ENCODE data around the gene TMEM38B.
A peak's percentile ranks its signal among the peaks of the same experiment; 100 is the strongest.

Gene TMEM38B, protein sequence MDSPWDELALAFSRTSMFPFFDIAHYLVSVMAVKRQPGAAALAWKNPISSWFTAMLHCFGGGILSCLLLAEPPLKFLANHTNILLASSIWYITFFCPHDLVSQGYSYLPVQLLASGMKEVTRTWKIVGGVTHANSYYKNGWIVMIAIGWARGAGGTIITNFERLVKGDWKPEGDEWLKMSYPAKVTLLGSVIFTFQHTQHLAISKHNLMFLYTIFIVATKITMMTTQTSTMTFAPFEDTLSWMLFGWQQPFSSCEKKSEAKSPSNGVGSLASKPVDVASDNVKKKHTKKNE

DNA sequence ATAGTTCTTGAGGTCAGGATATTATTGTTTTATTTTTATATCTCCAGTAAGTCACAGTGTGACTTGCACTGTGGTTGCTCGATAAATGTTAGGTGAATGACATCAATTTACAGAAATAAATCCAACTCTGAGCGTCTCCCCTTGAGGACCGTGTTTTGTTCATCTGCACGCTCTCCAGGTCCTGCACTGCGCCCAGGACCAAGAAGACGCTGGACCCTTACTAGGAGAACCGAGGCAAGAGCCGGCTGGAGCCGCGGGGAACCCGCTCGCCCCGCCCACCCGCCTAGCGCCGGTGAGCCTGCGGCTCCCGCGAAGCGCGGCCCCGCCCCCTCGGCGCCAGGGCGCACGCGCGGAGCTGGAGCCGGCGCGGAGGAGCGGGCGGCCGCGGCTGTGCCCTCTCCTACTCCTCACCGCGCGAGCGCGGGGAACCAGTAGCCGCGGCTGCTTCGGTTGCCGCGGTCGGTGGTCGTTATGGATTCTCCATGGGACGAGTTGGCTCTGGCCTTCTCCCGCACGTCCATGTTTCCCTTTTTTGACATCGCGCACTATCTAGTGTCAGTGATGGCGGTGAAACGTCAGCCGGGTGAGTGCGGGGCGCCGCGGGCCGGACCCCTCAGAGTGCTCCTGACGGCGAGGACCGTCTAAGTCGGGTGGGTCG lies at the start of gene TMEM38B:
Gene TMEM38B, plus strand, starts transcription at position 352 of the 658 bp plus-strand sequence. Its CDS starts 120 bp downstream, at position 472.
- peak; percentile 82 for DNase-seq

DNA sequence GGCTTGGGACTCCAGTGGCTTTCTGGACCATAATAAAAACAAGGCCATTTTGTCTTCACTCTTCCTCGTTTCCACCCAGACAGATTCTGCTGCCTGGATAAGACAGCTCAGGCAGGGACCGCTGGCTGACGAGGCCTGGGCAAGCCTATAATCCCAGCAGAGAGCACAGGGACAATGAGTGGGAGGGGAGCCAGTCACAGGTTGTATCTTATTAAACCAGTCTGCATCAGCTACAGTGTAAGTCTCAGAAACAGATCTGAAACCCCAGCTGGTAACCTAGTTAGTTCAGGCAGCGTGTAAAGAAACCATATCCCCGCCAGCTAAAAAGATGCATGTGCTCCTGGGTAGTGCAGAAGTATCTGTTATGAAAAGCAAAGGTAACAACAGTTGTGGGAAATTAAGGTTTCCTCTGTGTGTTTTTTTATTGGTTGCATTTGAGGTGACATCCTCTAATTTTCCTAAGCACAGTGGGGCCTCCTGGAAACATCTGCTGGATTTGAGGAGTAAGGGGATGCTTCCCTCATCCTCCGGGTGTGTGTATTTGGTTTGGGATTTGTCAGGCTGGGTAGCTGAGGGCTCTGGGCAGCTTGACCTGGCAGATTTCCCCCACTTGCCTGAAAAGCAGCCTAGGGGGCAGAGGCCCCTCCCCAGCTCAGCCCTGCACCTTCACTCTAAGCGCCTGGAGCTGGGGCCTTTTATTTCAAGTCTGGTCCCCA lies 47.3 kb upstream of the TMEM38B start:
- DNase-seq: no peak

DNA sequence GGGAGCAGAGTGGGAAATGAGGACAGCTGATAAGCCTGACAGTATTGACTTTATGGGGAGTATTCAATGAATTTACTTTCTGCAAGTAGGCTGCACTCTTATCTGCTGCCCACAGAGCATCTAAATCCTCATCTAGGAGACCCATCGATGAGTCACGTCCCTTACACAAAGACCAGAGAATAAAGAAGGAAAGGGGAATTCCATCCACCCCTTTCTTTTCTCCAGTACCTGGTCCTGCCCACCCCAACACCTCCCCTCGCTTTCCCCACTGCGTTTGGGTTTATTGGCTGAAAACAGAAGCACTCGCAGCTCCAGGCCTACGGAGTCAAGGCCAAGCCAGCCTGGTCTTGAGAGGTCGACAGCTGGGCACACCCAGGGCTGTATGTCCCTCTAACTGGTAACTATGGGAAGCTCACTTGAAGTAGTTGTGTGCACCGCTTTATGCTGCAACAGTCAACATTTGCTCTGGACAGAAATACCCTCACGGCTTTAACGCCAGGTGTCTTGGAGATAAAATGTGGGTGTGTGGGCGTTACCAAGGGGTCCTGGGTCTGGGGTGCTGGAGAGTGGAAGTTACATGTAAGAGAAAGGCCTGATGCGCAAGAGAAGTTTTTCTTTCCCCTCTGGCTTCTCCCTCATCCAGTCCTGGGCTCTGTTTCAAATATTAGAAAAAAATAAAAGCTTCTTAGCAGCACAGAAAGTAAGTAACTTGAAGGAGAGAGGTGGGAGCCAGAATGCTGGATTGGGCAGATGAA lies 46.6 kb upstream of the TMEM38B start:
- no peak for DNase-seq

DNA sequence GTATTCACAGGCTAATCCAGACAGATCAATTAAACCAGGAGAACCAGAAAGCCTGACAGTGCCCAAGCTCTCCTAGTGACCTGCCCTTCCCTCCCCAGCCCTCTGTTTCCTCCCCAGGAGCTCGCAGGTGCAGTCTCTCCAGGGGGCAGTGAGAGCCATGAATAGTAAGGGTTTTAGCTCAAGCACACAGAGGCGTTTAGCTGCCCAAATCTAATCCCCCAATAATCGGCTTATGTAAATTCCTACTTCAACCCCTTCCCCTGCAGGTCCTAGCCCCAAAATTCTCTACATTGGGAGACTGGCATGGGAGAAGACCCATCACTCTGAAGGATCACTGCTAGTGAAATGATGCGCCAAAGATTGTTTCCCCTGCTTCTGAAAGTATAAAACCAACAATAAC lies 42.5 kb upstream of the TMEM38B start:
- DNase-seq: no peak

DNA sequence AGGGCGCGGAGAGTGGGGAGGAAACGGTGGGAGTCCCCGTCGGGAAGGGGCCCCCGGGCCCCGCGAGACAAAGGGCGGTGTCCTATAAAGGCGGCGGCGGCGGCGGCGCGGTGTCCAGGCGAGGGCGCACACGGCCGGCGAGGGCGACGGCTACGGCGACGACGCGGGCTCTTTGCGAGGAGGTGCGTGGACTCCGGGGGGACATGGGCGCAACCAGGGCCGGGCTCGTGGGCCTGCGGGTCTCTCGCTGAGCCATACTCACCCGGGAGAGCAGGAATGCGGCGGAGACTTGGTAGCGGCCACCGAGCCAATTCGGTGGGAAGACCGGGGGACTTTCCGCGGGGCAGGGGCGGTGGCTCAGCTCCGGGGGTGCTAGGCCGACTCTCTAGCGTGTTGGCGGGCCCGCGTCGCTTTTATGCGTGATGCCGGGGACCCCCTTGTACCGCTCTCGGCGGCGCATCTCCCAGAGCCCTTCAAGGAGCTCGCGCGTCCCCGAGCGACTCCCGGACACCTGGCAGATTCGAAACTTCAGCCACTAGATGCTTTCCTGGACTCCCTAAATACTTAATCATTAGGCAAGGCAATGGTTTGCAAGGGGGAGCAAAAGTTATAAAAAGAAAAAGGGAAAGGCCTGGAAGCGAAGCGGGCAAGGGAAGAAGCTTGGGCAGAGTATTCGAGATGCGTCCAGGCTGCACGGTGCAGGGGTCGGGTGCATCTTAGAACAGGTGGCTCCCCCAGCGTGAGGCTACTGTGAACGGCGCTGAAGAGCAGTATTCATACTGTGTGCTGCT lies 38.0 kb upstream of the TMEM38B start:
- peak; percentile 18 for DNase-seq

DNA sequence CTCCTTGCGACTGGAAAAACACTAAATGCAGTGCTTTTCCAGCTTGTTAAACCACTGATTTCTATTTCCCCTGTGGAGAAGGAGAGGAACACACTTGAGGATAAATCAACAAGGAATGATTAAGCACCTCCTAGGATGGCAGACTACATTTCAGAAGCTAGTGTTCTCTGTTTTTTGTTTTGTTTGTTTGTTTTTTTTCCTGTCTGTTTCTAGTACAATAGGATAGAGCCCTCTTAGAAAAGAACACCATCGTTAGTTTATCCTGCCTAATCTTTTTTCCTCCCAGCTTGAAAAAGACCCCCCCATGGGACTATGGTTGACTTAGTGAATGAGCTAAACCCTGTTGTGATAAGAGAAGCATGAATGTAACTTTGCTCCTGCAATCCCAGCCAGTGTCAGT lies 36.0 kb upstream of the TMEM38B start:
- DNase-seq: no peak

DNA sequence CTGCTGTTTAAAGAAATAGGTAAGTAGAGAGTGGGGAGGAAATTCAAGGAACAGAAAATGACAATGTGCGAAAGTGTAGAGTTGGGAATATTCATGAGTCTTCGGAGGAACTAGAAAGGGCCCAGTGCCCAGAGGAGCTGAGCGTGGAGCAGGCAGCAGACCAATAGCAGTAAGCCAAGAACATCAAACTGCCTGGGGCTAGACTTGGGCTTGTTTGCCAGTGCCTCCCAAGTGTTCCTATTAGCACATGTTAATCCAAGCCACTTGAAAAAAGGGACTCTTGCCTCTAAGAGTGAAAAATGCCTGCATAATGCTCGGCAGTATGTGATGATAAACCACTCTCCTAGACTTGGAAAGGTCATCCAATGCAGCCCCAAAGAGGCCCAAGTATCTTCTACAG lies 33.3 kb upstream of the TMEM38B start:
- no peak for DNase-seq

DNA sequence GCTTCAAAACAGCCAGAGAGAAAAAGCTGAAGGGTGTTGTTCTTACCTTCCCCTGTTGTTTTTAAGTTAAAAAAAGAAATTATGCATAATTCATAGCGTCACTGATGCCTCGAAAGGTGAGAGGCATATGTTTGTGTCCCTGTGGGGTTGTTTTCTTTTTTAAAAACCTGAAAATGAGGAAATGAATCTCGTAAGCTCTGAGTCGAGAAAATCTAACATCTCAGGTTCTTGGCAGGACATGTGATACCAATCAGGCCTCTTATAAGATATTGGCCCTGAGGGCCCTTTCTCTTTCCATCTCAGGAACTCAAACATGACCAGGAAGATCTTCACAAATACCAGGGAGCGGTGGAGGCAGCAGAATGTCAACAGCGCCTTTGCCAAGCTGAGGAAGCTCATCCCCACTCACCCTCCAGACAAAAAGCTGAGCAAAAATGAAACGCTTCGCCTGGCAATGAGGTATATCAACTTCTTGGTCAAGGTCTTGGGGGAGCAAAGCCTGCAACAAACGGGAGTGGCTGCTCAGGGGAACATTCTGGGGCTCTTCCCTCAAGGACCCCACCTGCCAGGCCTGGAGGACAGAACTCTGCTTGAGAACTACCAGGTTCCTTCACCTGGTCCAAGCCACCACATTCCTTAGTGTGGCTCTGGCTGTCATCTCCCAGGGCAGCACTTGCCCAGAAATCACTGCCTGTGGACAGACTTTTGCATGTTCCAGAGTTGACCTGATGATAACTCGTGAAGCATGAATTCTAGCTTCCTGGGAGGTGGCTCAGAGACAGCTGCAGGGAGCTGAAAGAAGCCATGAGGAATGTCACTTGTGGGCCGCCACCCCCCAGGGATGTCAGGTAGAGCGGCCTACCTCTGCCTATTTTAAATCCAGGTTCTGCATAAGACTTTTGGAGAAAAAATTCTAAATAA lies 31.9 kb upstream of the TMEM38B start, which contains the start of gene TAL2:
Gene TAL2, plus strand, starts transcription at position 274 of the 921 bp plus-strand sequence. Its CDS starts 40 bp downstream, at position 314.
- DNase-seq: no peak

DNA sequence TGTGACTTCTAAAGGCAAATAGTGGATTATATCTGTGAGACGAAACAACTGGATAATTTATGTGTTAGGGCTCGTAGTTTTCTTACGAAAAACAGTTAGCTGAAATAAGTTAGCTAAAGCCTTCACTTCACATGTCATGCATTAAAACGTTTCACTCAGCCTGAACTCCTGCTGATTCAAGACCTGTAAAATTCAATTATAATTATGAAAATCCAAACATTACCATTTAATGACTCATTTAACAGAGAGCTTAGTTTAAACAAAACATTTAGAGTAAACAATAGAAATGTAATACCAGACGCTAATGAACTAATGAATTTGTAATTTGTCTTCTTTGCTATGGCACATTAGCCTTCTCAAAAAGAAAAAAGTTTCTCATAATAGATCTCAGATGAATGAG lies 30.4 kb upstream of the TMEM38B start:
- DNase-seq: no peak

DNA sequence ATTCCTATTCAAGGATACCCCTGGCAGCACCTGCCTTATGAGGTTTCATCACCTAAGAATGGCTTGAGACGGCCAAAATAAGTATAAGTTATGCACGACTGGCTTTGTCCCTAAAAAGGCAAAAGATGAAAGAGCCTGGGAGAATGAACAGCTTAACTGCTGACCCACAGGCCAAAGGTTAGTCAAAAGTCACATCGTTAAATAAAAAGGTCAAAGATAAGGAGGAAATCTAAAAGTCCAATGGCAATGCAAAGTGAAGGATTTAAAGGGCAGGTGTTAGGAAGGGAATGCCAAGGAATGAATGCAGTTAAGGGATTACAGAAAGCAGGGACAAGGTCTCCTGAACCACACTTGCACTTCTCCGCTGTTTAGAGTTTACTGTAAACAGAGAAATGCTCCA lies 26.5 kb upstream of the TMEM38B start:
- DNase-seq: no peak

DNA sequence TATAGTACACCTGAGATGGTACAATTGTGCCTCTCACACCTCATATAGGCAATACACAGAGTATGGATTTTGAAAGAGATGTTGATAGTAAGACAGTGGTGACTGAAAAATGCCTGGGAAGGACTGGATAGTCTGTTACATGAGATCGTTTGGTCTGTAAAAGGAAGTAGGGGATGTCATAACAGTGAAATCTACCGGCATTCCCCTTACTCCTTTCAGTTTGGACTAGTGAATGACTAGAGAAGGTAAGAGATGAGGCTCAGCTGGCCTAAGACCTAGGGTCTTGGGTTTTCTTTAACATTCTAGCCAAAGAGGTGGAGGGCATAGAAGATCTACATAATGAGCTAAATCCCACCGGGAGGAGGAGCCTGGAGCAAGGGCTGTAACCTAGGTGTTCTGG lies 24.0 kb upstream of the TMEM38B start:
- no peak for DNase-seq

DNA sequence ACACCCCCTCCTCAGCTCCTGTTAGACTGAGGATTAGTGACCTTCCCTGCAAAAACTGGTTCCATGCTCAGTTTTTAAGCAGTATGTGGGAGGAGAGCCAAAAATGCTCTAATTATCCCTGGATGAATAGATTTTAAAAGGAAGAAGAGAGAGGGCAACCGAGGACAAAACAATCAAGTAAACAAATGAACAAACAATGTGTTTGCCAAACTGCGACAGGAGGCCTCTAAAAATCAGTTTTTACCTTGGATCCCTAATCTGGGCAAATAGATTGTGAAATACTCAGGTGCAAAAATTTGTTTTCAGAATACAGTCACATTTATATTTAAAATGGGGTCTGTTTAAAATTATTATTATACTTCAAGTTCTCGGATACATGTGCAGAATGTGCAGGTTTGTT lies 23.6 kb upstream of the TMEM38B start:
- DNase-seq: no peak

DNA sequence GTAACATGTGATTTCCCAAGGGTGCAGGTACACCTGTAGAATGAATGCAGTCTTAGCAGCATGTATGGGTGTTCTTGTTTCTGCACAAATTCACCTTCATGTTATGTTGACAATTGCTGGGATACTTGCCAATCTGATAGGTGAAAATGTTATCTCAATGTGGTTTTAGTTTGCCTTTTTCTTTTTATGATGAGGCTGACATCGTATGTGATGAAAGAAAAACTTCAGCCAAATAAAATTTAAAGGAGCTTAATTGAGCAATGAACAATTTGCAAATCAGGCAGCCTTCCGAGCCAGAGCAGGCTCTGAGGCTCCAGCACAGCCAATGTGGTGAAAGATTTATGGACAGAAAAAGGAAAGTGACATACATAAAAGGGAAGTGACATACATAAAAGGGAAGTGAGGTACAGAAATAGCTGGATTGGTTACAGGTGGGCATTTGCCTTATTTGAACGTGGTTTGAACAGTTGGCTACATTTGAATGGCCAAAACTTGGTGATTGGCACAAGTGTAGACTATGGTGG lies 21.6 kb upstream of the TMEM38B start:
- DNase-seq: no peak

DNA sequence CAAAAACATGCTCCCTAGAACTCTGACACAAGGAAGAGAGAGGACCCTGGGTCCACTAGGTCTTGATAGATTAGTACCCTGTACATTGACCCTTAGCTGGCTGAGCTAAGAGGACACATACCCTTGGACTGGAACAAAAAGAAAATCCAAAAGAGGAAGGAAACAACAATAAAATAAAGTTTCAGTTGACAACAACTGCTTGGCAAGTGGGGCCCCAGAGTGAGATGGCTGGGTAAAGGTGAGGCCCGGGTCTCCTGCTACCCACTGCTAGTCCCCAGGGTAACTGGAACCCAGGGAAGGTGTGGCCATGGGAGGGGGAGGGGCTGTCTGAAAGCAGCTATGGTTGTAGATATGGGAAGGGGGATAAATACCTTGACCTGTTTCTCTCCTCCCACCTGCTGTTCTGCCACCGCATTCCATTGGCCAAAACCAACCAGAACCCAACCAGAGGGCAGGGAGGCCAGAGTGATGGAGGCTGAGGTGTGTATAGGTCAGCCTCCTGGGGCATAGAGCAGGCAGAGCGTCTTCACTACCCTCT lies 20.4 kb upstream of the TMEM38B start:
- no peak for DNase-seq

DNA sequence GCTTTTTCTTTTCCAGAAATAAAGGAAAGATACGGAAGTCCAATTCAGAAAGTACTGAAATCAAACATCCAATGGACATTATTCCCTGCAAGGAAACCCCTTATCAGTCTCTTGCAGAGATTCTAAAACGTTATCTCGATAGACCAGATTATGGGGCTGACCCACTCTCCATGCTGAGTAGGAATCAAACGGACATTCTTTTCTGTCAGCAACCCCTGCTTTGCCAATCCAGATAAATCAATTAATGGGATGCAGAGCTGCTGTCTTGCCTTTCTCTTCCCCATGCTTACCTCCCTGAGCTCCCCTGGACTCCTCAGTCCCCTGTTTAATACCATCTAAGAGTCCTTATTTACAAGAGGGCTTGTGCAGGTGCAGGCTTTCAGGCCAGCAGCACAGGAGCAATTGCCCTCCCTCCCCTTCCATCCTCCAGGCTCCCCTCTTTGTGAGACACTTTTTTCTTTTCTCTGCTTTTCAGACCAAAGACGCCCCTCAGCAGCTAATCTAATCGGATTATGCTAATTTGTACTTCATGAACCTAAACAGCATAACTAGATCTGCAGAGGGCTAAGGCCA lies 17.9 kb upstream of the TMEM38B start:
- DNase-seq: no peak

DNA sequence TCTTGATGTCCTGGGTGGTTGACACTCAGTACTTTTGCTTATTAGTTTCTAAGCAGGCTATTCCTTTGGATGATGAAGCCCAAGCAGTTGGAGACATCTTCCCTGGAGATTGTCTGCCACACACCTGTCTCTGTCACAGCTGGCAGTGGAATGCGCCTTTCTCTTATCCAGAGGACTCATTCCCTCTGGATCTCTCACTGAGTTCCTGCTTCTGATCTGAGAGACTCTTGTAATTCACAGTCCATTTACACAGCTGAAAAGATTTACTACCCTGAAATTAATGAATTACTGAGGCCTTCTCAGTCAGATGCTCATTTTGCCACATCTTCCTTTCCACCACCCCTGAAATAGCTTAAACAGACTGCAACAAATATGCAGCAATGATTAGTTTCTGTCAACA lies 16.2 kb upstream of the TMEM38B start:
- no peak for DNase-seq

DNA sequence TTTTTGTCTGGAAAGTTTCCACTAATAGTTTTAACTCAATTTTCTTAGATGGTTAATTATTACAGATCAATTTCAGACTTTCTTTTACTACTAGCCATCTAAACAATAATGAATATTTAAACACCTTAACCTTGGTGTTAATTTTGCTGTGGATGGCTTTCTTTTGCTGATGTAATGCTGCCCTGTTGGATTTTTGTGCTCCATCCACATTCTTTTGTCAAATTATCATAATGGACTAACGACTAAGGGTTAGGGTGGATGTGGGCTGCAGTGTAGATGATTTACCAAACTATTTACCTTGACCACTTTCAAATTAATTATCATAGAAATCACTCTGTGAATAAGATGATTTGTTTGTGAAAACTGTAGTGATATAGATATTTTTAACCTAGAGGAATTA lies 15.6 kb upstream of the TMEM38B start:
- no peak for DNase-seq

DNA sequence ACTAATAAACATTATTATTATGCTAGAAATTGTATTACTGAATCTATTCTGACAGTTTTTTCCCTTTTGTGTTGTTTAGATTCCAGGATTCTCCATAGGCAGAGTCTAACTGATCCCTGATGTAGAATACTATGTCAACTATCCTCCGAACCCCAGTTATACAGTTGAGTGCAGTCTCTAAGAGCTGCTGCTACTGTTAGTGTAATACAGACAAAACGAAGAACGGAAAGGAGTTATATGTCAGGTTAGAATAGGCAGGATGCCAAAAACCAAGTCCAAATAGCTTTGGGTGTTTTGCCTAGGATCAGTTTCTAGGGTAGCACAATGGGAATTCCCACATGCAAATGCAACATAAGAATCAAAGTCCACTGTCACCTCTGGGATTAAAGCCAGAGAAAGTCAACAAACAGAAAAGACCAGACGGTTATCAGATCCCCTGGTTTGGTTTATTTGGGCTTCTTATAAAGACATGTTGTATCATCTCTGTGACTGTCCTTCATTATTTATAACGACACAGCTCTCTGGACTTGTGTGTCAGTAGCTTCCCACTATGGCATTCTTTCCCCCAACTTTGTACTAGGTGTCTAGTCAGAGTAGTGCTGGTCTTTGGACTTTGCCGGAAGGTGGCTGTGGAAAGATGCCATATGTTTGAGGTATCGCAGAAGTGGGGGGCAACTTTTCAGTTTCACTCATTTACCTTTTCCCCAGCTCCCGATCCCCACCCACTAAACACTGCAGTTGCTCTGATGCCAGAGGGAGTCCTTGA lies 14.9 kb upstream of the TMEM38B start:
- no peak for DNase-seq

DNA sequence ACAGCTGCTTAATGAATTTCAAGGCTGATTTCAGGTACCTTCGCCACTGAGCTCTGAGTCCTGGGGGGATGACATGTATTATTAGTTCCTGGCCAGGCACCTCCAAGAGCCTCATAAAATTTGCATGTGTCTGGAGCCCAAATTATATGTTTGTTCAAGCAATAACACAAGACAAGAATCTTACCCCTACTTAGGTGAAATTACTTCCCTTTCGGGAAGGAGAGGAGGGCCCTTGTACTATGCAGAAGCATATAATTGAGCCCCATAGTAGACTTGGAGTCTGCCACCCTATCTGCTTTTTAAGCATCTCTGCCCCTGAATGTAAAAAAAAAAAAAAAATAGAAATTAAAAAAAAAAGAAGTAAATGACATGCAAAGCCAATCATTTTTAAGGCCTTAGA lies 13.0 kb upstream of the TMEM38B start:
- no peak for DNase-seq

DNA sequence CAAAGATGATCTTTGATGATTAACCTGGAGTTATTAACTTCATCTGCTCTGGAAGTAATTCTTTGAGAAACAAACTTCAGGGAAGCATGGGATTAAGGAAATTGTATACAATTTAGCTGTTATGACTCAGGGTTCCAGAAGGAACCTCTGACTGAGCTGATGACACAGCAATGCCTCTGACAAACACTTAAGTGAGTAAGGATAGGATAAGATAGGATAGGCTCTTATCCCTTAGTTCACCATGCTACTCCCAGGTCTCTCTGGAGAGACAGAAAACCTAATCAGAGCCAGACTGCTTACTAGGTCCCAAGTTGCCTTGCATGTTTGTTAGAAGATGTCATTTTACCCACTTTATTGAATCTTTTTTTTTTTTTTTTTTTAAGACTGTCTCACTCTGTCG lies 12.6 kb upstream of the TMEM38B start:
- DNase-seq: peak; percentile 68
